CD14-positive monocyte (primary cell): Measurements from ENCODE around the gene GPS2. TPM values are rescaled to one million over a fixed set of nuclear protein-coding genes. Genes with fewer than 3 reads are reported as not detected.
A peak's percentile ranks its signal among the peaks of the same experiment; 100 is the strongest.

ENCODE experiments used
- DNase-seq, 3 donors: peaks; one replicate each; pipeline ENCODE4 v3.0.0-alpha.2; 2011 to 2022
- H2AFZ ChIP-seq: 2 replicates; pipeline ENCODE4 v1.6.0; 2012; ENCODE audit warnings: mild to moderate bottlenecking, low read depth, low read length, inconsistent platforms; ENCODE audit not compliant: insufficient read depth, poor library complexity, severe bottlenecking
- H3K27ac ChIP-seq, 2 donors: 1 replicate in 1 of 2; 2 replicates in 1 of 2; pipeline ENCODE4 v1.5.1; 2012 to 2013; ENCODE audit warnings: low read length in 2 of 2, control low read depth in 1 of 2, inconsistent platforms in 1 of 2, low read depth in 1 of 2, mild to moderate bottlenecking in 1 of 2
- H3K27me3 ChIP-seq, 2 donors: one replicate each; pipeline versions ENCODE4 v1.6.0 to v1.6.1; 2011 to 2013; ENCODE audit warnings: low read length in 2 of 2; ENCODE audit not compliant: control insufficient read depth in 2 of 2, insufficient read depth in 2 of 2
- H3K36me3 ChIP-seq, 2 donors: replicated peaks in 1 of 2; 1 replicate in 1 of 2; 2 replicates in 1 of 2; pipeline versions ENCODE4 v1.5.1 to v1.6.1; 2012 to 2013; ENCODE audit warnings: low read length in 2 of 2, control low read depth in 1 of 2, inconsistent platforms in 1 of 2, mild to moderate bottlenecking in 1 of 2; ENCODE audit not compliant: insufficient read depth in 2 of 2, control insufficient read depth in 1 of 2
- H3K4me1 ChIP-seq, 2 donors: 1 replicate in 1 of 2; 2 replicates in 1 of 2; pipeline versions ENCODE4 v1.5.1 to v1.6.1; 2012 to 2013; ENCODE audit warnings: low read length in 2 of 2, control low read depth in 1 of 2, inconsistent platforms in 1 of 2, mild to moderate bottlenecking in 1 of 2, moderate library complexity in 1 of 2; ENCODE audit not compliant: insufficient read depth in 2 of 2, control insufficient read depth in 1 of 2
- H3K4me2 ChIP-seq: replicated peaks from 2 replicates; pipeline ENCODE3; 2012; ENCODE audit warnings: low read length, moderate library complexity, mild to moderate bottlenecking; ENCODE audit not compliant: poor library complexity, severe bottlenecking; ENCODE audit errors: extremely low read depth
- H3K4me3 ChIP-seq, 3 experiments: fragments of 200-600 bp in 1 of 3; sonication (generic) in 1 of 3; replicated peaks in 1 of 3; 1 replicate in 2 of 3; 2 replicates in 1 of 3; pipeline ENCODE4 v1.5.1; 2011 to 2013; ENCODE audit warnings: low read length in 3 of 3, mild to moderate bottlenecking in 3 of 3, control low read depth in 2 of 3, low read depth in 2 of 3, inconsistent platforms in 1 of 3, moderate library complexity in 1 of 3
- H3K79me2 ChIP-seq: 2 replicates; pipeline ENCODE4 v1.6.0; 2012; ENCODE audit warnings: mild to moderate bottlenecking, control low read depth, inconsistent platforms, low read length, moderate library complexity; ENCODE audit not compliant: insufficient read depth
- H3K9ac ChIP-seq: 2 replicates; pipeline ENCODE4 v1.6.0; 2017; ENCODE audit warnings: low read length, mild to moderate bottlenecking; ENCODE audit not compliant: insufficient read depth, poor library complexity, severe bottlenecking
- H3K9me3 ChIP-seq, 2 donors: replicated peaks in 1 of 2; 1 replicate in 1 of 2; 2 replicates in 1 of 2; pipeline versions ENCODE4 v1.5.1 to v1.6.1; 2012 to 2013; ENCODE audit warnings: low read length in 2 of 2, control low read depth in 1 of 2; ENCODE audit not compliant: control insufficient read depth in 1 of 2, insufficient read depth in 1 of 2
- H4K20me1 ChIP-seq: 2 replicates; pipeline ENCODE4 v1.6.0; 2012; ENCODE audit warnings: mild to moderate bottlenecking, low read length, control low read depth, moderate library complexity; ENCODE audit not compliant: insufficient read depth
- H3K27ac Mint-ChIP-seq, 7 donors: one replicate each; pipeline ENCODE4 v1.8.0; 2020; ENCODE audit warnings: mild to moderate bottlenecking in 7 of 7, mixed read lengths in 7 of 7, moderate library complexity in 6 of 7, inconsistent platforms in 2 of 7
- H3K27me3 Mint-ChIP-seq, 3 donors: one replicate each; pipeline ENCODE4 v1.8.0; 2021 to 2022; ENCODE audit warnings: low read depth in 3 of 3, mild to moderate bottlenecking in 3 of 3, mixed read lengths in 3 of 3, moderate library complexity in 3 of 3, inconsistent platforms in 1 of 3
- H3K36me3 Mint-ChIP-seq, 2 donors: one replicate each; pipeline ENCODE4 v1.8.0; 2020; ENCODE audit warnings: mixed read lengths in 2 of 2, inconsistent platforms in 1 of 2, mild to moderate bottlenecking in 1 of 2
- H3K4me1 Mint-ChIP-seq: one replicate; pipeline ENCODE4 v1.8.0; 2020; ENCODE audit warnings: mild to moderate bottlenecking, mixed read lengths
- H3K4me3 Mint-ChIP-seq, 2 donors: one replicate each; pipeline ENCODE4 v1.8.0; 2020; ENCODE audit warnings: mild to moderate bottlenecking in 2 of 2, mixed read lengths in 2 of 2, moderate library complexity in 1 of 2
- H3K9me3 Mint-ChIP-seq, 7 donors: one replicate each; pipeline ENCODE4 v1.8.0; 2020 to 2022; ENCODE audit warnings: mixed read lengths in 7 of 7, mild to moderate bottlenecking in 6 of 7, moderate library complexity in 6 of 7, inconsistent platforms in 2 of 7
- WGBS: methylation state at CpG from one replicate; pipeline ENCODE4 v1.1.5; 2013; ENCODE audit warnings: missing lambda C conversion rate; ENCODE audit not compliant: insufficient coverage; 5-methylcytosine and 5-hydroxymethylcytosine counted together
- intact Hi-C, 2 donors: fragments of 100-400 bp; cut with micrococcal nuclease; formaldehyde crosslinking; loops; one replicate each; pipeline versions ENCODE4 v1.15.0 to v1.15.1; 2023
- polyA plus RNA-seq, 3 donors: library from polyadenylated mRNA; depleted of rRNA in 1 of 3; unstranded in 2 of 3; stranded (reverse) in 1 of 3; fragments of 300-500 nt in 2 of 3; fragments of >200 nt in 1 of 3; fragmentation: Illumina TruSeq in 2 of 3; gene quantifications; 1 replicate in 2 of 3; 2 replicates in 1 of 3; pipeline ENCODE4 v1.2.3, GENCODE V29; 2012 to 2021
- TF ChIP-seq, protein P1 (sequence below): fragments of 200-600 bp; IDR thresholded peaks from one replicate; pipeline ENCODE4 v1.8.0; 2022; ENCODE audit warnings: antibody characterized with exemption, mild to moderate bottlenecking

The GPS2 gene
- polyA plus RNA-seq, 3 donors = 53.5 to 162 (median 59.6) TPM

DNA sequence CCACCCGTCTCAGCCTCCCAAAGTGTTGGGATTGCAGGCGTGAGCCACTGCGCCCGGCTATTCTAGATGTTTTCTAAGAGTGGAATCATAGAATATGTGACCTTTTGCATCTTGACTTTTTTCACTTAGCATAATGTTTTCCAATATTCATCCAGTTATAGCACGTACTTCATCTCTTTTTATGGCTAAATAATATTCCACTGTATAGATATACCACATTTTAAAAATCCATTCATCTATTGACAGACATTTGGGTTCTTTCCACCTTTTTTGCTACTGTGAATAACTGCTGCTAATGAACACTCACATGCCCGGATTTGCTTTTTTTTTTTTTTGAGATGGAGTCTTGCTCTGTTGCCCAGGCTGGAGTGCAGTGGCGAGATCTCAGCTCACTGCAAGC is 11.0 kb downstream of the GPS2 start:
- Mint-ChIP-seq H3K27me3 (peaks cover 0 to 16% (median 8%) of the 10 kb centered on the region in 3 donors), H3K4me3 (no peak overlapping the region), H3K9me3 (peaks cover 0 to 3% (median 0%) of the 10 kb centered on the region in 7 donors), H3K4me1 (peaks cover 7% of the 10 kb centered on the region), H3K36me3 (peaks cover 1% of the 10 kb centered on the region in 2 donors), H3K27ac (no peak overlapping the region)
- TF ChIP-seq, protein P1, sequence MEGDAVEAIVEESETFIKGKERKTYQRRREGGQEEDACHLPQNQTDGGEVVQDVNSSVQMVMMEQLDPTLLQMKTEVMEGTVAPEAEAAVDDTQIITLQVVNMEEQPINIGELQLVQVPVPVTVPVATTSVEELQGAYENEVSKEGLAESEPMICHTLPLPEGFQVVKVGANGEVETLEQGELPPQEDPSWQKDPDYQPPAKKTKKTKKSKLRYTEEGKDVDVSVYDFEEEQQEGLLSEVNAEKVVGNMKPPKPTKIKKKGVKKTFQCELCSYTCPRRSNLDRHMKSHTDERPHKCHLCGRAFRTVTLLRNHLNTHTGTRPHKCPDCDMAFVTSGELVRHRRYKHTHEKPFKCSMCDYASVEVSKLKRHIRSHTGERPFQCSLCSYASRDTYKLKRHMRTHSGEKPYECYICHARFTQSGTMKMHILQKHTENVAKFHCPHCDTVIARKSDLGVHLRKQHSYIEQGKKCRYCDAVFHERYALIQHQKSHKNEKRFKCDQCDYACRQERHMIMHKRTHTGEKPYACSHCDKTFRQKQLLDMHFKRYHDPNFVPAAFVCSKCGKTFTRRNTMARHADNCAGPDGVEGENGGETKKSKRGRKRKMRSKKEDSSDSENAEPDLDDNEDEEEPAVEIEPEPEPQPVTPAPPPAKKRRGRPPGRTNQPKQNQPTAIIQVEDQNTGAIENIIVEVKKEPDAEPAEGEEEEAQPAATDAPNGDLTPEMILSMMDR = no peak
- intact Hi-C loops = loop anchor here in 1 of 2 donors (10.0 kb wide), 1 partner anchor 381 kb away; the partner anchor contains the start of genes TP53 and WRAP53
- Histone ChIP-seq H4K20me1 (peaks cover 14% of the 10 kb centered on the region), H3K4me1 (peaks cover 11 to 16% of the 10 kb centered on the region in 2 donors), H3K36me3 (no peaks in the 10 kb centered on the region), H3K27ac (no peak overlapping the region), H3K27me3 (no peaks in the 10 kb centered on the region), H2AFZ (no peak overlapping the region), H3K9ac (no peak overlapping the region), H3K9me3 (no peaks in the 10 kb centered on the region), H3K79me2 (peaks cover 18% of the 10 kb centered on the region), H3K4me2 (no peak overlapping the region), H3K4me3 (no peak overlapping the region)
- 100% methylated on average over 1 of the region's 7 CpGs for WGBS
- no peak for DNase-seq

DNA sequence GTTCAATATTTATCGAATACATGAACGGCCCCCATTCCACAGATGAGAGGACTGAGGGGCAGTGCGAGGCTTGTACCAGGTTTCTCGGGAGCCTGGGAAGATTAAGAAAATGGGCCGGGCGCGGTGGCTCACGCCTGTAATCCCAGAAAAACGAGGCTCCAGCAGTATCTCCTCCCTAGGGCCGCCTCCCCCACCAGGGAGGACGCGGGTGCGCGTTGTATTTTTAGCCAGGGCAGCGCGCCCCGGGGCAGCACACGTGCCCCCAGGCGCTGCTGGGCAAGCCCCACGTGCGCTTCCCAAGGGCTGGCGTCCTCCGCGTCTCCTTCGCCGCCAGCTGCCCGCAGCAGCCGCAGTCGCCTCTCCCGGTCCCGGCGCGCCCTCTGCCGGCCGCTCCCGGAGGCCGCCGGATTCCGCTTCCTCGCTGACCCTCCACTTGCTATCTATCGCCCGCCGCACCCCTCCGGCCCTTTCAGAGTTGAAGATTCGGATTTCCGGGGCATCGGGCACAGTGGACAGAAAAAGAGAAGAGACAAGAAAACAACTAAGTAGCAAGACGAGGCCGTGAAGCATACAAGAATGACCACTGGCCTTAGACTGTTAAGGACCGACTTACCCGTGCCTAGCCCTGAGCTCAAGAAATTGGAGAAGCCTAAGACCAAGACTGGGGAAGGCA is 18.8 kb downstream of the GPS2 start:
- H3K4me2 ChIP-seq = peak overlapping the region; percentile 61
- H3K27me3 Mint-ChIP-seq = peaks cover 58 to 81% (median 68%) of the 10 kb centered on the region in 3 donors
- H3K79me2 ChIP-seq = no peaks in the 10 kb centered on the region
- peaks cover 0 to 23% (median 12%) of the 10 kb centered on the region in 7 donors for H3K9me3 Mint-ChIP-seq
- peak overlapping the region in 1 of 3 experiments; percentile 23 for H3K4me3 ChIP-seq
- 6% methylated on average over 49 of the region's 51 CpGs for WGBS
- H3K4me3 Mint-ChIP-seq = peak overlapping the region in 1 of 2 donors; percentile 89
- H3K4me1 Mint-ChIP-seq = peaks cover 24% of the 10 kb centered on the region
- DNase-seq = peak; percentile 71 to 86 (median 79)
- H3K9me3 ChIP-seq = peaks cover 0 to 13% of the 10 kb centered on the region in 2 donors
- peak overlapping the region in 2 of 7 donors; percentile 58 to 62 for H3K27ac Mint-ChIP-seq
- intact Hi-C loops = loop anchor here (1.0 to 5.0 kb wide), 3 partner anchors 16 to 250 kb away; no protein-coding TSS in a partner anchor
- no peaks in the 10 kb centered on the region for H3K36me3 ChIP-seq
- H2AFZ ChIP-seq = peak overlapping the region; percentile 52
- peaks cover 0 to 6% of the 10 kb centered on the region in 2 donors for H3K36me3 Mint-ChIP-seq
- TF ChIP-seq, protein P1 = peak; percentile 97
- H3K4me1 ChIP-seq = peaks cover 21 to 32% of the 10 kb centered on the region in 2 donors
- H3K9ac ChIP-seq = no peak overlapping the region
- H3K27me3 ChIP-seq = peaks cover 35 to 47% of the 10 kb centered on the region in 2 donors
- no peaks in the 10 kb centered on the region for H4K20me1 ChIP-seq
- no peak overlapping the region for H3K27ac ChIP-seq
